GM19372 (cell line): ENCODE measurements around the gene KHDC1.
"Not testable (repeated sequence)": the region's sequence is repeated elsewhere in the genome, so short reads cannot be mapped to it uniquely, and the experiment has no call there.

ENCODE experiments used
- ATAC-seq: cut with Tn5 transposase; IDR thresholded peaks from one replicate; pipeline ENCODE4 v1.9.1; 2021; ENCODE audit warnings: mild to moderate bottlenecking, low read depth, moderate library complexity; ENCODE audit not compliant: unreplicated experiment

KHDC1 gene

GRCh38 chr6:73252703-73253102 lies 10.3 kb downstream of the KHDC1 start:
- no peak for ATAC-seq

GRCh38 chr6:73250016-73250415 lies 13.0 kb downstream of the KHDC1 start:
- ATAC-seq: no peak

DNA sequence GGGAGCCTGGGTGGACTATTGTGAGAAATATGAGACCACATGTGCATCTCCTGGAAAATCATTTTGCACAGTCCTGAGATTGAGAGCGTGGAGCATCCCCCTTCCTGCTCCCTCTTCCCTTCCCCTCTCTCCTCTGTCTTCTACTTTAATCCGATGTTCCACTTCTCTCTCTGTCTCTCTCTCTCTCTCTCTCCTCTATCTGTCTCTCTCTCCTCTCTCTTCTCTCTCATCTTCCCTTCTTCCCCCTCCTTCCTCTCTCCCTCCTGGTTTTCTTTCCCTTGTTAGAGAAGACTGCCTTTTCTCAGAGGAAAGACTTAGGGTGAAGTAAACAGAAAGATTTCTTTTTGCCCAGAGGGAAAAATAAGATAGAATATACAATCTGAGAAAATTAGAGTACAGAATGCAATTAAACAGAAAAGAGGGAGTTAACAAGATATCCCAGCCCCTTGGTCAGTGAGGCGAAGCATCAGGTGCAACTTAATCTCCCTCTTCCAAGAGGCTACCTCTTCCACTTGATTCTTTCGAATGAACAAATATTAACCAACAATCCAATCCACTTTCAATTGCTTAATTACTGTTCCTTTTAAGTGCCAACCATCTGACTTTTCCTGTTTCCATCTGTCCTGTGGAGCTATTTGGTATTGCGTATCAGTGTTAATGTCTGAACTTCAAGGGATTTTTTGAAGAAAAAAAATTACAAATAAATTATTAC lies 14.6 kb downstream of the KHDC1 start:
- no peak for ATAC-seq

DNA sequence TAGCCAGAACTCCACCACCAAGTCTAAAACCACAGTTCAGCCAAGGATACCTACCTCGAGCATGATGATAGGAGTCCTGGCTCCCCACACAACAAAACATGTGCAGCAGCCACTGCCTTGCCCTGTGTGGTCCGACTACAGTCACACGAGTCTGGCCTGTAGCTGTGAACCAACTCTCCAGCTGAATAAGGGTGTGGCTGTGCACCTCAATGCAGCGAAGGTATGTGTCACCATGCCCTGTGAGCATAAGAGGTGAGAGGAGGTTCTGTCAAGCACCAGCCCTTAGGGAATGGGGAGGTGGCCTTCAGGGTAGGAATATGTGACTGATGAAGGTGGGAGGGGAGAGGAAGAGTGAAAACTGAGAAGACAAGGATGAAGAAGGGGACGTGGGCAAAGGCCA lies 21.0 kb downstream of the KHDC1 start:
- no peak for ATAC-seq

GRCh38 chr6:73240730-73241129 lies 22.3 kb downstream of the KHDC1 start:
- ATAC-seq: no peak

- no peak for ATAC-seq
Observed at GRCh38 chr6:73236144-73236750, 26.7 kb downstream of the KHDC1 start.

DNA sequence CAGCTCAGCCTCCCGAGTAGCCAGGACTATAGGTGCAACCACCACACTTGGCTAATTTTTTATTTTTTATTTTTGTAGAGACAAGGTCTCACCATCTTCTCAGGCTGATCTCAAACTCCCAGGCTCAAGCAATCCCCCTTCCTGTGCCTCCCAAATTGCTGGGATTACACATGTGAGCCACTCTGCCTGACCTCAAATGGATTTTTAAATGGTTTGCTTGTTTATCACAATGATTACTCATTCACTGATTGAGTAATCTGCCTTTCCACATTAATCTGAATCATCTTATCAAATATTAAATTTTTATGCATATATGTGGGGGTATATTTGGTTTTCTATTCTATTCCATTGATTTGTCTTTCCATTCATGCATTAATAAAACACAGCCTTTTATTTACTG lies 28.3 kb downstream of the KHDC1 start:
- no peak for ATAC-seq

DNA sequence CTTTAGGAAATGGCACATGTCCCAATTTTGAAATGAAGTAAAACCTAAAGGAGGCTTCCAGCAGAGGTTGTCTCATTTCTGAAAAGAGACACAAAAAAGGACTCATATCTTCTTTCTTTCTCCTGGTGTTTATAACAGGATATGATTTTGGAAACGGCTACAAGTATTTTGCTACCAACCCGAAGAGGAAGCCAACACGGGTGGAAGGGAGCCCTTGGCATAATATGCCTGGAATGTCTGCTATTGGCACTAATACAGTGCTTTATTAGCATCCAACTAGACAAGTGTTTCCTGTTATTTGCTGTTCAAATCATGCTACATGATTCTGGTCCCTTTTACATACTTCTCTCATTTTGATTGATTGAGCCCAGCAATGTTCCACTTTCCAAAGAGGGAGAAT lies 29.0 kb downstream of the KHDC1 start:
- ATAC-seq: not testable (repeated sequence)

- no peak for ATAC-seq
Observed at GRCh38 chr6:73233048-73233447, 29.9 kb downstream of the KHDC1 start.

DNA sequence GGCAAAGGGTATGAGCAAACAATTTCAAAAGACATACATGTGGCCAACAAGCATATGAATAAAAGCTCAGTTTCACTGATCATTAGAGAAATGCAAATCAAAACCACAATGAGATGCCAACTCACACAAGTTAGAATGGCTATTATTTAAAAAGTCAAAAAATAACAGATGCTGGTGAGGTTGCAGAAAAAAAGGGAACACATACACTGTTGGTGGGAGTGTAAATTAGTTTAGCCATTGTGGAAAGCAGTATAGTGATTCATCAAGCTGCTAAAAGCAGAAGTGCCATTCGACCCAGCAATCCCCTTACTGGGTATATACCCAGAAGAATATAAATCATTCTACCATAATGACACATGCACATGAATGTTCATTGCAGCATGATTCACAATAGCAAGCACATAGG lies 31.0 kb downstream of the KHDC1 start:
- ATAC-seq: no peak

GRCh38 chr6:73227606-73228255 lies 35.3 kb downstream of the KHDC1 start:
- ATAC-seq: no peak

GRCh38 chr6:73225396-73225795 lies 37.6 kb downstream of the KHDC1 start, which contains the start of gene KHDC1L:
KHDC1L (minus strand) TSS chr6:73225496; CDS start chr6:73225408, 88 bp downstream.
- no peak for ATAC-seq

DNA sequence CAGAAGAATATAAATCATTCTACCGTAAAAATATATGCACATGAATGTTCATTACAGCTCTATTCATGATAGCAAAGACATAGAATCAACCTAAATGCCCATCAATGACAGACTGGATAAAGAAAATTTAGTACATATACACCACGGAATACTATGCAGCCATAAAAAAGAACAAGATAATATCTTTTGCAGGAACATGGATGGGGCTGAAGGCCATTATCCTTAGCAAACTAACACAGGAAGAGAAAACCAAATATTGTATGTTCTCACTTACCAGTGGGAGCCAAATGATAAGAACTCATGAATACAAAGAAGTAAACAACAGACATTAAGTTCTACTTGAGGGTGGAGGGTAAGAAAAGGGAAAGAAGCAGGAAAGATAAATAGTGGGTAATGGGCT lies 46.1 kb downstream of the KHDC1 start:
- no peak for ATAC-seq

GRCh38 chr6:73209117-73209516 lies 53.9 kb downstream of the KHDC1 start:
- ATAC-seq: no peak

DNA sequence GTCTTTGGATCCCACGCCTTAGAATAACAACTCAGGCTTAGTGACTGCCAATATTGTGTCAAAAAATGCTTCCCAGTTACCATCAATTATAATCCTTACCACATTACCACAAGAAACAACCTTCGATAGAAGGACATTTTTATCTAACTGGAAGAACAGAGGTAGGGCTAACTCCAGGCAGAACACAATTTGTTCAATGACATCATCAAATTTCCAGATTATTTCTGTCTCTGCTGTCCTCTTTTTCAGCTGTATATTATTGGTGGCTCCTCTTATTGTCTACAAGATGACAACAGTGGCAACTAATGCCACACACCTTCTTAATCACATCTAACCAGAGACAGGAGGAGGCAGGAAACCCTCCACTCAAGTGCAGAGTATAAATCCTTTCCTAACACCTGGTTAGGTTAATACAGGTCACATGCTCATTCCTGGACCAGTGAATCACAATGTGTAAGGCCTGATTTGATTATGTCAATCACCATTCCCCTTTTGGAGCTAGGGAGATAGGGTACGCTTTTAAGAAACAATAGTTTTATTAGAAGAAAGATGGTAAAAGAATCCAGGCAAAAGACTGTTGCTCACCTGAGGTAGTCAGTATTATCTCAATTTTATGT lies 55.7 kb downstream of the KHDC1 start:
- ATAC-seq: no peak

DNA sequence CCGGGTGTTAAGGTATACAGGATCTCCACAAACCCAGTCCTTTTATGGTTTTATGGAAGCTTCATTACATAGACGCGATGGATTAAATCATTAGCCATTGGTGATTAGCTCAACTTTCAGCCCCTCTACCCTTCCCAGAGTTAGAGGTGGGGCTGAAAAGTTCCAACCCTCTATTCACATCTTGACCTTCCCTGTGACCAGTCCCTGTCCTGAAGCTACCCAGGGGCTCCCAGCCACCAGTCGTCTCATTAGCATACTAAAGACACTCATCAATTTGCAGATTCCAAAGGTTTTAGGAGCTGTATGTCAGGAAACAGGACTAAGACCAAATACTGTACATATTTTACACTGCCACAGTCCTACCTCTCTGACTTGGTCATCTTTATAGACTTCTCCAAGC lies 58.7 kb downstream of the KHDC1 start:
- ATAC-seq: no peak

DNA sequence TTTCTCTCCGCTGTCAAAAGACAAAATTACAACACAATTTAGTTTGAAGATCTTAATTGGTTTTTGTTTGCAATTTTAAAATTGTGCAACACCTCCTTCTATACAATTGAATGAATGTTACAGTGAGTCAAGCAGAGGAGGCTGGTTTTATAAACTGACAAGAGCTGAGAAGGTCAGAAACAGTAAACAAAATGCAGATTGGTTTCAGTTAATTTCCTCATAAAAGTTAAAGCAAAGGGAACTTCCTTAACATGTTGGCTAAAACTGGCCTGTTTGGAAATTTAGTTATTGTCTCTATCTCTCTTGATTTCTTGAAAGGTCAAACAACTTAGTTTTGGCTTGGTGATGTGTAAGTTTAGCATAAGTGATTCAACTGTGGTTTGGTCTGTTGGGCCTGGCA lies 59.9 kb downstream of the KHDC1 start:
- ATAC-seq: no peak

DNA sequence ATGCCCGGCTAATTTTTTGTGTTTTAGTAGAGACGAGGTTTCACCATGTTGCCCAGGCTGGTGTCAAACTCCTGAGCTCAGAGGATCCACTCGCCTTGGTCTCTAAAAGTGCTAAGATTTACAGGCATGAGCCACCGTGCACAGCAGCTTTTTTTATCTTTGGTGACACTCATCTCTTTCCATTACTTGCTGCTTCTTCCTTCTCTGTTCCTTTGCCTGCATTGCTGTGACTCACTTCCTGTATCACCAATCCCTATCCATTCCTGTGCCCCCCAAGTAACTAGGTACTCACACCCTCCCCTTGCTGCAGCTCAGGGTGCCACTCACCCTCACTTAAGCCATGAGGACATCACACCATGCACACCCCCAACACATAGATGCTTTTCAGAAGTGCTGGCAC lies 62.3 kb downstream of the KHDC1 start:
- no peak for ATAC-seq

DNA sequence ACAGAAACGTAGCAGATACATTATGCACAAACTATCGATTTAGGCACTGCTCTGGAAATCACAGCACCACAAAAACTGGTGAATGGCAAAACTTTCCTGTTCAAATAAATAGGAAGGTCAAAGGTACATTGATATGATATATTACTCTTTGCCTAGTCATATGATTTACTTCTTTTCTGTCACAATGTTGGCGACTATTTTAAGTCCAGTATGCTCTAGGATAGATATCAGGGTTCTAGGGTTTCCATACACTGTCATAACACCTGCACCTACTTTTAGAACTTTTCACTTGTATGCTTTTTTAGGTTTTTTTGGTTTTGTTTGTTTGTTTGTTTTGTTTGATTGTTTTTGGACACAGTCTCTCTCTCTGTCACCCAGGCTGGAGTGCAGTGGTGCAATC lies 62.7 kb downstream of the KHDC1 start:
- no peak for ATAC-seq

DNA sequence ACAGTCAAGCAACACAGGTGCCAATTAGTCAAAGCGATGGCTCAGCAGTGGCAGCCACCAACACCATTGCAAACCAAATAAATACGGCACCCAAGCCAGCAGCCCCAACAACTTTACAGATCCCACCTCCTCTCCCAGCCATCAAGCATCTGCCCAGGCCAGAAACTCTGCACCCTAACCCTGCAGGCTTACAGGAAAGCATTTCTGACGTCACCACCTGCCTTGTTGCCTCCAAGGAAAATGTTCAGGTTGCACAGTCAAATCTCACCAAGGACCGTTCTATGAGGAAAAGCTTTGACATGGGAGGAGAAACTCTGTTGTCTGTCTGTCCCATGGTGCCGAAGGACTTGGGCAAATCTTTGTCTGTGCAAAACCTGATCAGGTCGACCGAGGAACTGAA lies 68.3 kb downstream of the KHDC1 start:
- no peak for ATAC-seq

GRCh38 chr6:73193302-73193701 lies 69.7 kb downstream of the KHDC1 start:
- not testable (repeated sequence) for ATAC-seq
